ENCODE results near the gene ZNF558.

GRCh38 chr19:8840708-8841107 is 8.6 kb upstream of the ZNF558 start:
- TF ChIP-seq, protein P1, sequence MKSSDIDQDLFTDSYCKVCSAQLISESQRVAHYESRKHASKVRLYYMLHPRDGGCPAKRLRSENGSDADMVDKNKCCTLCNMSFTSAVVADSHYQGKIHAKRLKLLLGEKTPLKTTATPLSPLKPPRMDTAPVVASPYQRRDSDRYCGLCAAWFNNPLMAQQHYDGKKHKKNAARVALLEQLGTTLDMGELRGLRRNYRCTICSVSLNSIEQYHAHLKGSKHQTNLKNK (CRISPR knock-in tag; IDR thresholded peaks at IDR 0.05): no peak
- TF ChIP-seq, protein P2, sequence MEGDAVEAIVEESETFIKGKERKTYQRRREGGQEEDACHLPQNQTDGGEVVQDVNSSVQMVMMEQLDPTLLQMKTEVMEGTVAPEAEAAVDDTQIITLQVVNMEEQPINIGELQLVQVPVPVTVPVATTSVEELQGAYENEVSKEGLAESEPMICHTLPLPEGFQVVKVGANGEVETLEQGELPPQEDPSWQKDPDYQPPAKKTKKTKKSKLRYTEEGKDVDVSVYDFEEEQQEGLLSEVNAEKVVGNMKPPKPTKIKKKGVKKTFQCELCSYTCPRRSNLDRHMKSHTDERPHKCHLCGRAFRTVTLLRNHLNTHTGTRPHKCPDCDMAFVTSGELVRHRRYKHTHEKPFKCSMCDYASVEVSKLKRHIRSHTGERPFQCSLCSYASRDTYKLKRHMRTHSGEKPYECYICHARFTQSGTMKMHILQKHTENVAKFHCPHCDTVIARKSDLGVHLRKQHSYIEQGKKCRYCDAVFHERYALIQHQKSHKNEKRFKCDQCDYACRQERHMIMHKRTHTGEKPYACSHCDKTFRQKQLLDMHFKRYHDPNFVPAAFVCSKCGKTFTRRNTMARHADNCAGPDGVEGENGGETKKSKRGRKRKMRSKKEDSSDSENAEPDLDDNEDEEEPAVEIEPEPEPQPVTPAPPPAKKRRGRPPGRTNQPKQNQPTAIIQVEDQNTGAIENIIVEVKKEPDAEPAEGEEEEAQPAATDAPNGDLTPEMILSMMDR (IDR thresholded peaks at IDR 0.05): no peak
- TF ChIP-seq ZNF281 (CRISPR knock-in tag; IDR thresholded peaks at IDR 0.05): no peak
- no peak for TF ChIP-seq ZNF121 (CRISPR knock-in tag; IDR thresholded peaks at IDR 0.05)
- TF ChIP-seq ATF3 (CRISPR knock-in tag; conservative IDR thresholded peaks at IDR 0.05): no peak
- no peak for TF ChIP-seq MYBL2 (CRISPR knock-in tag; IDR thresholded peaks at IDR 0.05)
- no peak for TF ChIP-seq ZNF423 (CRISPR knock-in tag; IDR thresholded peaks at IDR 0.05)
